Thoracic aorta (tissue), 2 donors: ENCODE data around the gene CTNNBIP1. TPM values are rescaled to one million over a fixed set of nuclear protein-coding genes. Genes with fewer than 3 reads are reported as not detected.

ENCODE experiments used
- ATAC-seq: fragments of 150-250 bp; one replicate; pipeline ENCODE4 v1.8.0; 2017; ENCODE audit warnings: low read depth; ENCODE audit not compliant: insufficient number of reproducible peaks, low FRiP score
- DNase-seq: peaks from one replicate; pipeline ENCODE4 v3.0.0-alpha.2; 2020; ENCODE audit warnings: low spot score
- H3K27ac ChIP-seq, 2 donors: fragments of 200-600 bp; sonication (generic); 1 replicate in 1 of 2; 2 replicates in 1 of 2; pipeline ENCODE4 v1.5.1; 2016; ENCODE audit warnings: mild to moderate bottlenecking in 2 of 2, moderate library complexity in 2 of 2
- H3K27me3 ChIP-seq: fragments of 200-600 bp; sonication (generic); replicated peaks from 2 replicates; pipeline ENCODE4 v1.6.0; 2016; ENCODE audit warnings: mild to moderate bottlenecking; ENCODE audit not compliant: insufficient read depth
- H3K36me3 ChIP-seq: fragments of 200-600 bp; sonication (generic); one replicate; pipeline ENCODE4 v1.5.1; 2016
- H3K4me1 ChIP-seq, 2 donors: fragments of 200-600 bp; sonication (generic); 1 replicate in 1 of 2; 2 replicates in 1 of 2; pipeline versions ENCODE4 v1.5.1 to v1.6.0; 2016; ENCODE audit warnings: low read depth in 2 of 2, mild to moderate bottlenecking in 1 of 2; ENCODE audit not compliant: control insufficient read depth in 1 of 2
- H3K4me3 ChIP-seq: fragments of 200-600 bp; sonication (generic); 2 replicates; pipeline ENCODE4 v1.5.1; 2016; ENCODE audit warnings: mild to moderate bottlenecking
- H3K9me3 ChIP-seq: fragments of 200-600 bp; sonication (generic); 2 replicates; pipeline ENCODE4 v1.5.1; 2016
- total RNA-seq, 2 donors: library from RNA; depleted of rRNA; stranded (reverse); fragments of >200 nt; gene quantifications; one replicate each; pipeline versions ENCODE4 v1.1.0 to v1.2.3, GENCODE V29; 2016
- TF ChIP-seq, protein P1 (sequence below): fragments of 200-600 bp; sonication (generic); IDR thresholded peaks from one replicate; pipeline ENCODE4 v1.5.1; 2019; ENCODE audit warnings: antibody characterized with exemption

CTNNBIP1 gene, protein sequence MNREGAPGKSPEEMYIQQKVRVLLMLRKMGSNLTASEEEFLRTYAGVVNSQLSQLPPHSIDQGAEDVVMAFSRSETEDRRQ
- total RNA-seq = 10 to 100 TPM; 13.4 to 22.3 TPM

DNA sequence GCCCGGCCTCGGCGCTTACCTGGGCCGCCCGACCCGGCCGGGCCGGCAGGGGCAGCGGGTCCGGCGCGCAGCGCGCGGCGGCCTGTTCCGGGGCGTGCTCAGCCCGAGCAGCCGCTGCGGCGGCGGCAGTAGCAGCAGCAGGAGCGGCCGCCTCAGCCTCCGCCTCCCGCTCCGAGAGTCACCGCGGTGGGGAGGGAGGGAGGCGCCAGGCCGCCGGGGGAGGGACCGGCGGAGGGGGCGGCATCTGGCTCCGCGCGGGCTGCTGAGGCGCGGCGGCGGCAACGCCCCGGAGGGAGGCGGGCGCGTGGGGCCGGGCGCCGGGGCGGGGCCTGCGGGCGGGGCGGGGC is at the start of gene CTNNBIP1:
TSS of gene CTNNBIP1 (minus strand) at position 194 of the 347 bp plus-strand sequence. CDS start 38,205 bp downstream, outside the sequence.
- Histone ChIP-seq H3K27ac (peak within 1 kb of the TSS; percentile 98 to 99), H3K4me1 (peaks cover 12 to 21% of the 10 kb centered on the region in 2 donors), H3K4me3 (peak within 1 kb of the TSS; percentile 96), H3K9me3 (no peaks in the 10 kb centered on the region), H3K36me3 (no peaks in the 10 kb centered on the region), H3K27me3 (no peaks in the 10 kb centered on the region)
- no peak for DNase-seq
- ATAC-seq = no peak
- TF ChIP-seq, protein P1, sequence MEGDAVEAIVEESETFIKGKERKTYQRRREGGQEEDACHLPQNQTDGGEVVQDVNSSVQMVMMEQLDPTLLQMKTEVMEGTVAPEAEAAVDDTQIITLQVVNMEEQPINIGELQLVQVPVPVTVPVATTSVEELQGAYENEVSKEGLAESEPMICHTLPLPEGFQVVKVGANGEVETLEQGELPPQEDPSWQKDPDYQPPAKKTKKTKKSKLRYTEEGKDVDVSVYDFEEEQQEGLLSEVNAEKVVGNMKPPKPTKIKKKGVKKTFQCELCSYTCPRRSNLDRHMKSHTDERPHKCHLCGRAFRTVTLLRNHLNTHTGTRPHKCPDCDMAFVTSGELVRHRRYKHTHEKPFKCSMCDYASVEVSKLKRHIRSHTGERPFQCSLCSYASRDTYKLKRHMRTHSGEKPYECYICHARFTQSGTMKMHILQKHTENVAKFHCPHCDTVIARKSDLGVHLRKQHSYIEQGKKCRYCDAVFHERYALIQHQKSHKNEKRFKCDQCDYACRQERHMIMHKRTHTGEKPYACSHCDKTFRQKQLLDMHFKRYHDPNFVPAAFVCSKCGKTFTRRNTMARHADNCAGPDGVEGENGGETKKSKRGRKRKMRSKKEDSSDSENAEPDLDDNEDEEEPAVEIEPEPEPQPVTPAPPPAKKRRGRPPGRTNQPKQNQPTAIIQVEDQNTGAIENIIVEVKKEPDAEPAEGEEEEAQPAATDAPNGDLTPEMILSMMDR = no peak

DNA sequence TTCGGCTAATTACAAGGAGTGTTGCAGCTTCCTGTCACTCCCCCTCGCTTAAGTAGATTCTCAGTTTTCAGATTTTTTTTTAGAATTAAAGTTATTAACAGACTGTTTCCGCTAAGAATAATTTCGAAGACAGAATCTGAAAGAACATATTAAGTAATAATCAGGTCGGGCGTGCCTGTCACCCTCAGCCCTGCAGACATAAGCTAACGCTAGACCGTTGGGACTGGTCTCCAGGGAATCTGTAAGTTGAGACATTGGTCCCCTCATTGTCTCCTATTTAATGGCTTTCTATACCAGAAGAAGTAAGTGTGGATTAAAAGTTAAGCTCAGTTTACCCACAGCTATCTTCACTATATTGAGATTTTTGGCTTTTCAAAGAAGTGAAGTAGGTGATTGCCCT is 47.7 kb upstream of the CTNNBIP1 start:
- DNase-seq (no peak), ATAC-seq (no peak)
- no peaks in the 10 kb centered on the region for H3K36me3 ChIP-seq
- H3K9me3 ChIP-seq = no peaks in the 10 kb centered on the region
- no peaks in the 10 kb centered on the region for H3K27me3 ChIP-seq
- H3K4me3 ChIP-seq = no peak overlapping the region
- TF ChIP-seq, protein P1 = no peak
- peaks cover 0 to 15% of the 10 kb centered on the region in 2 donors for H3K4me1 ChIP-seq
- no peak overlapping the region for H3K27ac ChIP-seq

DNA sequence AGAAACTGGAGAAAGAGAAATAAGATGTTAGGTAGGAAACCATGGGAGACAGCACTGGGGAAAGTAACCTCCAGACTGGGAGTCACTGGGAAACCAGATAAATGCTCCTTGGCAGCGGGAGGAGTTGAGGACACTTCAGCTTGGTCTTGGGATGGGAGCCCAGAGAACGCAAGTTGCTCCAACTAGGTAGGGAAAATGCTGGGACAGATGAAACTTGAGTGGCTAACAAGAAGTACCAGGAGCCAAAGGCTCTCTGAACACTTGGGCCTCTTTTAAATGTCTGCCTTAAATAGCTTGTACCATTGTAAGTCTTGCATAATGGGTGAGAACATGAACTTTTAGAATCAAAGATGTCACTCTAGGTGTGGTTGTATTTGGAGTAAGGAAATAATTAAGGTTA is 36.2 kb upstream of the CTNNBIP1 start:
- TF ChIP-seq, protein P1 = no peak
- peaks cover 16 to 34% of the 10 kb centered on the region in 2 donors for H3K4me1 ChIP-seq
- H3K9me3 ChIP-seq = no peaks in the 10 kb centered on the region
- no peak overlapping the region for H3K27ac ChIP-seq
- H3K36me3 ChIP-seq = no peaks in the 10 kb centered on the region
- no peaks in the 10 kb centered on the region for H3K27me3 ChIP-seq
- no peak for ATAC-seq
- no peak for DNase-seq
- H3K4me3 ChIP-seq = no peak overlapping the region

DNA sequence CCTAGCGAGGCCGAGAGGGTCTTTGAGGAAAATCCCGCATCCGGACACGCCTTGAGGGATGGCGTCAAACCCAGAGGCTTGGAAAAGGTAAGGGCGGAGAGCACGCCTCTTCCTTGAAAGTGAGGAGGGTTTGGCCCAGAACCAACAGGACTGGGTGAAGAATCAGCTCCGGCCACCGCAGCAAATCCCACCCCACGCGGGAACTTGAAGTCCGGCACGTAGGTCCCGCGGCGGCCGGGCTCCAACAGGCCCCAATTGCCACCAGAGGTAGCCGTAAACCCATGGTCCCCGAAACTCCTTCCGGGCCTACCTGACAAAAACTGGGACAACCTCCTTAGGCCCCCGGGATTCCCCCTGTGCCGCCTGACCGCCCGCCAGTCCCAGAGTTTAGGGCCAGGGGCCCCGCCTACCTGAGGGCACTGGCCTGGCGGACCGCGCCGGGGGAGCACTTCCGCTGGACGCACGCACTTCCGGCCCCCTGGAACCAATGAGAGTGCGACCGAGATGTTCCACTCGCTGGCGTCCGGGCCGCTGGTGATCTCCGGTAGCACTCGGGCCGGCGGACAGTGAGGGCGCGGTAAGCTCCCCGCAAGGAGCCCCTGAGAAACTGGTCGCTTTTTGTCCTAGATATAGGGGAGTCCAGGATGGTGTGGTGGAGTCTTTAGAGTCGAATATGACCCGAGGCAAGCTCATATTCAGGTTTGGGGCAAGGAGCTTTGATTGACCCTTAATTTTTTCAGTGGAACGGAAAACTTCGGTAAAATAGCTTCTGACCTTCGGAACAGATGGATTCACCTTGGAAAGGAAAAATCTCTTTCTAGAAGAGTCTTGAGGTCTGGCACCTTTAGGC is 33.1 kb upstream of the CTNNBIP1 start, which contains the start of the genes LZIC and NMNAT1:
TSS of gene LZIC (minus strand) at position 453 of the 850 bp plus-strand sequence. CDS start 6,772 bp downstream, outside the sequence.
TSS of gene NMNAT1 (plus strand) at position 537 of the 850 bp plus-strand sequence. CDS start 28,599 bp downstream, outside the sequence.
- TF ChIP-seq, protein P1 = no peak
- Histone ChIP-seq H3K27ac (peak within 1 kb of the TSS; percentile 72 to 74), H3K4me1 (peaks cover 16 to 25% of the 10 kb centered on the region in 2 donors), H3K4me3 (peak within 1 kb of the TSS; percentile 91), H3K36me3 (peaks cover 3% of the 10 kb centered on the region), H3K9me3 (no peaks in the 10 kb centered on the region), H3K27me3 (no peaks in the 10 kb centered on the region)
- DNase-seq (peak; percentile 63), ATAC-seq (peak; percentile 85)

DNA sequence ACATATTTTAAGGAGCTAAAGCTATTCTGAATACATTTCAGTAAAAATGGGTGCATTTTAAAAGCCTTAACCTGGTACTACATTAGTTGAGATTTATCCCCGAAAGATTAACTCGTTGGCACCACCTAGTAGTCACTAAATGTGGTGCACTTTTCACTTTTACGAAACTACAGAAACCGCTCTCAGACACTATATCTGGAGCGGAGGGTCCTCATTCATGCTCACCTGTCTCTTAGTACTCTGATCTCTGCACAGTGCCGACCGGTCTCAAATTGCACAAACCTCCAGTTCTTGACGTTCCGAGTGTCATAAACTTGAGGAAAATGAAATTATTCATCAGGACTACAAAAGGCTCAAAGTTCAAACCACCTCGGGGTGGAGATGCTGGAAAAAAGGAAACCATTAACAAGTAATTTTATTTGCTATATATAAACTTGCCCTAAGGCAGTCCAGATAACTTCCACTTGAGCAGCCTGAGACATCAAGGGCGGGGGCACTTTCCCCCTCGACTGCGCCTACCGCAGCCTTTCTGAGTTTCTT is 32.4 kb upstream of the CTNNBIP1 start:
- H3K27ac ChIP-seq = peak overlapping the region; percentile 72 to 74
- TF ChIP-seq, protein P1 = no peak
- H3K36me3 ChIP-seq = peaks cover 3% of the 10 kb centered on the region
- peak overlapping the region; percentile 91 for H3K4me3 ChIP-seq
- peaks cover 16 to 25% of the 10 kb centered on the region in 2 donors for H3K4me1 ChIP-seq
- H3K27me3 ChIP-seq = no peaks in the 10 kb centered on the region
- DNase-seq (no peak), ATAC-seq (peak; percentile 48)
- no peaks in the 10 kb centered on the region for H3K9me3 ChIP-seq
